HepG2 (cell line): ENCODE measurements around the gene PRR12. TPM values are rescaled to one million over a fixed set of nuclear protein-coding genes. Genes with fewer than 3 reads are reported as not detected.

ENCODE experiments used
- ARNT ChIP-seq: fragments of 450-650 bp; IDR thresholded peaks from 2 replicates; pipeline ENCODE4 v1.6.1; 2017
- ATF7-NPFF ChIP-seq: sonication (generic); formaldehyde crosslinking; IDR thresholded peaks from 2 replicates; pipeline ENCODE4 v1.8.1; 2023; ENCODE audit warnings: mild to moderate bottlenecking, low read depth, missing genetic modification reagents, moderate library complexity
- BHLHE40 ChIP-seq: IDR thresholded peaks from 2 replicates; pipeline ENCODE4 v1.6.1; 2011; ENCODE audit warnings: low read length, improper control_type of control experiment
- CERS6 ChIP-seq: sonication (generic); formaldehyde crosslinking; IDR thresholded peaks from 2 replicates; pipeline ENCODE4 v1.5.0; 2020; ENCODE audit warnings: missing genetic modification reagents
- KDM6A ChIP-seq: IDR thresholded peaks from 2 replicates; pipeline ENCODE4 v1.6.1; 2016; ENCODE audit warnings: low read depth
- KLF16 ChIP-seq, 2 experiments: sonication (generic) in 1 of 2; formaldehyde crosslinking in 1 of 2; IDR thresholded peaks; 2 replicates each; pipeline versions ENCODE4 v1.6.1 to v1.8.0; 2016 to 2023; ENCODE audit warnings: missing genetic modification reagents in 2 of 2, missing compliant biosample characterization in 1 of 2
- MATR3 ChIP-seq: sonication (generic); formaldehyde crosslinking; IDR thresholded peaks from 2 replicates; pipeline ENCODE4 v1.4.0; 2020; ENCODE audit warnings: missing genetic modification reagents
- MBNL3 ChIP-seq: fragments of 250-450 bp; sonication (Bioruptor Pico); conservative IDR thresholded peaks from 2 replicates; pipeline ENCODE4 v1.8.0; 2022; ENCODE audit warnings: mild to moderate bottlenecking, inconsistent platforms
- PHF8 ChIP-seq: sonication (generic); formaldehyde crosslinking; IDR thresholded peaks from 2 replicates; pipeline ENCODE4 v1.5.0; 2020; ENCODE audit warnings: missing genetic modification reagents
- RCOR2 ChIP-seq: IDR thresholded peaks from 2 replicates; pipeline ENCODE4 v1.6.1; 2016; ENCODE audit warnings: missing biosample characterization, missing genetic modification reagents
- RFXAP ChIP-seq: sonication (generic); formaldehyde crosslinking; IDR thresholded peaks from 2 replicates; pipeline ENCODE4 v1.4.0; 2020; ENCODE audit warnings: missing genetic modification reagents, borderline replicate concordance
- SKIL ChIP-seq: sonication (generic); formaldehyde crosslinking; IDR thresholded peaks from 2 replicates; pipeline ENCODE4 v1.8.0; 2022; ENCODE audit warnings: missing genetic modification reagents, mild to moderate bottlenecking, moderate library complexity, borderline replicate concordance
- STAG1 ChIP-seq: sonication (generic); formaldehyde crosslinking; IDR thresholded peaks from 2 replicates; pipeline ENCODE4 v1.4.0; 2020; ENCODE audit warnings: missing genetic modification reagents
- ZBTB20 ChIP-seq: sonication (generic); formaldehyde crosslinking; IDR thresholded peaks from 2 replicates; pipeline ENCODE4 v1.8.1; 2023; ENCODE audit warnings: missing genetic modification reagents, low read depth, mild to moderate bottlenecking, borderline replicate concordance
- ZFP37 ChIP-seq: sonication (generic); formaldehyde crosslinking; IDR thresholded peaks from 2 replicates; pipeline ENCODE4 v1.4.0; 2020; ENCODE audit warnings: missing genetic modification reagents, borderline replicate concordance
- ZKSCAN8 ChIP-seq: IDR thresholded peaks from 2 replicates; pipeline ENCODE4 v1.6.1; 2016; ENCODE audit warnings: borderline replicate concordance, missing genetic modification reagents, missing compliant biosample characterization
- ZMYM2 ChIP-seq: sonication (generic); formaldehyde crosslinking; IDR thresholded peaks from 2 replicates; pipeline ENCODE4 v1.8.0; 2022; ENCODE audit warnings: mild to moderate bottlenecking, missing genetic modification reagents
- ZNF331 ChIP-seq: sonication (generic); formaldehyde crosslinking; IDR thresholded peaks from 2 replicates; pipeline ENCODE4 v1.4.0; 2020; ENCODE audit warnings: missing genetic modification reagents
- ZNF549 ChIP-seq: sonication (generic); formaldehyde crosslinking; IDR thresholded peaks from 2 replicates; pipeline ENCODE4 v1.5.0; 2020; ENCODE audit warnings: missing genetic modification reagents
- ZNF713 ChIP-seq: sonication (generic); formaldehyde crosslinking; IDR thresholded peaks from 2 replicates; pipeline ENCODE4 v1.4.0; 2020; ENCODE audit warnings: mild to moderate bottlenecking, missing genetic modification reagents
- polyA plus RNA-seq, 8 experiments: library from polyadenylated mRNA; depleted of rRNA in 3 of 8; stranded (reverse) in 7 of 8; unstranded in 1 of 8; fragments of >200 nt; fragmentation: Illumina TruSeq in 4 of 8; extraction: Trizol in 4 of 8; gene quantifications; 2 replicates each; pipeline versions ENCODE4 v1.2.1 to v1.2.3, GENCODE V29; 2011 to 2016; ENCODE audit warnings: low read depth in 4 of 8, missing spikeins in 1 of 8, mixed read lengths in 1 of 8; ENCODE audit not compliant: insufficient read depth in 1 of 8
- total RNA-seq, 5 experiments: library from RNA; depleted of rRNA; stranded (reverse); fragments of >200 nt; fragmentation: Illumina TruSeq; extraction: Trizol; gene quantifications; 2 replicates each; pipeline ENCODE4 v1.2.3, GENCODE V29; 2016; ENCODE audit warnings: low read depth in 1 of 5
- TF ChIP-seq, protein P1 (sequence below): sonication (generic); formaldehyde crosslinking; IDR thresholded peaks from 2 replicates; pipeline ENCODE4 v1.5.0; 2020; ENCODE audit warnings: missing genetic modification reagents
- TF ChIP-seq, protein P2 (sequence below): sonication (generic); formaldehyde crosslinking; IDR thresholded peaks from 2 replicates; pipeline ENCODE4 v1.4.0; 2020; ENCODE audit warnings: missing genetic modification reagents
- TF ChIP-seq, protein P3 (sequence below): sonication (generic); formaldehyde crosslinking; IDR thresholded peaks from 2 replicates; pipeline ENCODE4 v1.4.0; 2020; ENCODE audit warnings: mild to moderate bottlenecking, missing genetic modification reagents
- TF ChIP-seq, protein P4 (sequence below): sonication (generic); formaldehyde crosslinking; IDR thresholded peaks from 2 replicates; pipeline ENCODE4 v1.5.1; 2020; ENCODE audit warnings: mild to moderate bottlenecking, missing genetic modification reagents, borderline replicate concordance

Gene PRR12
- total and polyA plus RNA-seq, 2 of the 13 experiments (the other 11 are each of a cell fraction or from before 2014, with no cell fraction given): 0.62 to 1.5 TPM

DNA sequence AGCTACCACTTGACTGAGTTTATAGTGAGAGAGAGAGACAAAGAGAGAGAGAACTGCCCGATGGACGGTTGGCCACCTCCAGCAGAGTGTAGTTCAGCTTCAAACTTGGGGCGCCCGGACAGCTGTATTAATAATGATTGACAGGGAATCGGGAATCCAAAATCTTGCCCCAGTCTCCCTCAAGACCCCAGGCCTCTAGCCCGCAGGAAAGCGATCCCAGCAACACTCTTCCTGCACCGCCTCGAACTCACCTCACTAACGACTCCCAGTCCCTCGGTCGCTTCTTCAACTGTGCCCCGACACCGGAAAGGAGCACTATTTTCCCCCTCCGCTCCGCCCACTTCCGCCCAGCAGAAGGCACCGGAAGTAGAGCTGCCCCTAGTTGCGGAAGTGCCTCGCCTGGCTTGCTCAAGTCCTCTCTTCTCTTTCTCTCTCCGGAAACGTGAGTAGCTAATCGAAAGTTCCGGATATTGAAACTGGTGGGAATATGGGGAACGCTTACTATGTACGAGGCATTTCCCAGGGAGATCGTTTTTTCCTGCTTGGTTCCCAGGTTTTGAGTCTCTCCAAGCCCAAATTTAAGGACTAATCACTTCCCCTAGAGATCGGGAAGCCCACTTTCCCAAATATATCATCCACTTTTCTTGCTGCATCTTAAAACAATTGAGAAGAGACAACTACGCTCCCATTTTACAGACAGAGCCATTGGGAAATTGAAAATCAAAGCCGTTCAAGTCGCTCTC is 10.5 kb upstream of the PRR12 start, which contains the start of gene NOSIP (continued):
- peak in 1 of 2 experiments; percentile 95; a peak in 2 of 4 replicates for TF ChIP-seq KLF16 (CRISPR knock-in tag; IDR thresholded peaks at IDR 0.05)
- TF ChIP-seq MBNL3 (CRISPR knock-in tag): no peak
- TF ChIP-seq ARNT: no peak
- TF ChIP-seq ZBTB20 (CRISPR knock-in tag): no peak
- TF ChIP-seq, protein P1, sequence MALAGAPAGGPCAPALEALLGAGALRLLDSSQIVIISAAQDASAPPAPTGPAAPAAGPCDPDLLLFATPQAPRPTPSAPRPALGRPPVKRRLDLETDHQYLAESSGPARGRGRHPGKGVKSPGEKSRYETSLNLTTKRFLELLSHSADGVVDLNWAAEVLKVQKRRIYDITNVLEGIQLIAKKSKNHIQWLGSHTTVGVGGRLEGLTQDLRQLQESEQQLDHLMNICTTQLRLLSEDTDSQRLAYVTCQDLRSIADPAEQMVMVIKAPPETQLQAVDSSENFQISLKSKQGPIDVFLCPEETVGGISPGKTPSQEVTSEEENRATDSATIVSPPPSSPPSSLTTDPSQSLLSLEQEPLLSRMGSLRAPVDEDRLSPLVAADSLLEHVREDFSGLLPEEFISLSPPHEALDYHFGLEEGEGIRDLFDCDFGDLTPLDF (CRISPR knock-in tag): no peak
- no peak; the same call in 1 of the 2 replicates for TF ChIP-seq STAG1
- no peak for TF ChIP-seq SKIL (CRISPR knock-in tag)
- no peak for TF ChIP-seq ZMYM2
- no peak for TF ChIP-seq CERS6 (CRISPR knock-in tag)
- 0 out of 2 replicates have a peak, but pooled peaks have one; percentile 51 for TF ChIP-seq RCOR2
- TF ChIP-seq ZNF331: peak; percentile 91
- 0 out of 2 replicates have a peak, but pooled peaks have one; percentile 27 for TF ChIP-seq ZFP37 (CRISPR knock-in tag)
- TF ChIP-seq ZKSCAN8 (CRISPR knock-in tag): peak; percentile 68
- 0 out of 2 replicates have a peak, but pooled peaks have one; percentile 33 for TF ChIP-seq ATF7-NPFF (CRISPR knock-in tag)
- TF ChIP-seq, protein P2, sequence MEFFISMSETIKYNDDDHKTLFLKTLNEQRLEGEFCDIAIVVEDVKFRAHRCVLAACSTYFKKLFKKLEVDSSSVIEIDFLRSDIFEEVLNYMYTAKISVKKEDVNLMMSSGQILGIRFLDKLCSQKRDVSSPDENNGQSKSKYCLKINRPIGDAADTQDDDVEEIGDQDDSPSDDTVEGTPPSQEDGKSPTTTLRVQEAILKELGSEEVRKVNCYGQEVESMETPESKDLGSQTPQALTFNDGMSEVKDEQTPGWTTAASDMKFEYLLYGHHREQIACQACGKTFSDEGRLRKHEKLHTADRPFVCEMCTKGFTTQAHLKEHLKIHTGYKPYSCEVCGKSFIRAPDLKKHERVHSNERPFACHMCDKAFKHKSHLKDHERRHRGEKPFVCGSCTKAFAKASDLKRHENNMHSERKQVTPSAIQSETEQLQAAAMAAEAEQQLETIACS (CRISPR knock-in tag): no peak
- TF ChIP-seq BHLHE40: no peak
- TF ChIP-seq ZNF549 (CRISPR knock-in tag): no peak
- TF ChIP-seq KDM6A (CRISPR knock-in tag): no peak
- TF ChIP-seq ZNF713 (CRISPR knock-in tag): no peak
- TF ChIP-seq, protein P3, sequence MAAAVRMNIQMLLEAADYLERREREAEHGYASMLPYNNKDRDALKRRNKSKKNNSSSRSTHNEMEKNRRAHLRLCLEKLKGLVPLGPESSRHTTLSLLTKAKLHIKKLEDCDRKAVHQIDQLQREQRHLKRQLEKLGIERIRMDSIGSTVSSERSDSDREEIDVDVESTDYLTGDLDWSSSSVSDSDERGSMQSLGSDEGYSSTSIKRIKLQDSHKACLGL: no peak
- TF ChIP-seq, protein P4, sequence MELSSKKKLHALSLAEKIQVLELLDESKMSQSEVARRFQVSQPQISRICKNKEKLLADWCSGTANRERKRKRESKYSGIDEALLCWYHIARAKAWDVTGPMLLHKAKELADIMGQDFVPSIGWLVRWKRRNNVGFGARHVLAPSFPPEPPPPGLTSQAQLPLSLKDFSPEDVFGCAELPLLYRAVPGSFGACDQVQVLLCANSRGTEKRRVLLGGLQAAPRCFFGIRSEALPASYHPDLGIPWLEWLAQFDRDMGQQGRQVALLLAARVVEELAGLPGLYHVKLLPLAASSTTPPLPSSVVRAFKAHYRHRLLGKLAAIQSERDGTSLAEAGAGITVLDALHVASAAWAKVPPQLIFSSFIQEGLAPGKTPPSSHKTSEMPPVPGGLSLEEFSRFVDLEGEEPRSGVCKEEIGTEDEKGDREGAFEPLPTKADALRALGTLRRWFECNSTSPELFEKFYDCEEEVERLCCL (CRISPR knock-in tag): no peak
- TF ChIP-seq RFXAP (CRISPR knock-in tag): peak; percentile 85; the same call in 1 of the 2 replicates
- TF ChIP-seq MATR3 (CRISPR knock-in tag): no peak
- peak; percentile 82 for TF ChIP-seq PHF8 (CRISPR knock-in tag)
